ENCODE data around the gene EYA4.

DNA sequence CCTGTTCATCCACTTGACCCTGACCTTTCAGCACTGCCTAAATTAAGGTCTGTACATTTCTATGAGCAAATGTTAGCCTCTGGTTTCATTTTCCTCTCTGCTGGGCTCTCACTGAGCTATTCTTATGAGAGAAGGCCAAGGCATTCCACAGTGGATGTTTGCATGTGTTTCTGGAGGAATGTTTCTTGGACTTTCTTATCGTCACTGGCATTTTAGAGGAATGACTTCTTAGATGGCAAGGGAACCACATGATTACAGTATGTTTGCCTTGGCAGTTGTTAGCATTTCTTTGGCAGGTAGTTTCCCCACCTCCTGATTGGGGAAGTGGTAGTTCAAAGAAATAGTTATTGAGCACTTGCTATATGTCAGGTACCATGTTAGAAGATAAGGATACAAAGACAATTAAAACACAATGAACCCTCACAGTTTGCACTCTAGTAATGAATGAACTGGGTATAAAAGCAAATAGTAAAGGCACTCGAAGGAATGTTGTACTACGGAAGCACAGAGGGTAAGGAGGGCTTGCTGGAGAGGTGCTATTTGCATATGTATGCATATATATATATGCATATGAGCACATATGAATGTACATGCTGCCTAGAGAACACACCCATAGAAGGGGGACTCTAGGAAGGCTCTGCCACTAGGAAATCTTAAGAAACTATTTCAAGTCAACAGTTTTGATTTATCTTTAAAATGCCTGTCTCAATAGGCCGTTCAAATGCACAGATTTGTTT is 307.4 kb downstream of the EYA4 start:
- TF ChIP-seq TAF1 (IDR thresholded peaks at IDR 0.05; ENCODE audit: borderline replicate concordance, low read depth, low read length) (no peak), SIN3A (IDR thresholded peaks at IDR 0.05; ENCODE audit: borderline replicate concordance, low read depth, low read length) (no peak), POLR2AphosphoS5 (IDR thresholded peaks at IDR 0.05; ENCODE audit: low read depth, low read length) (no peak), CHD2 (IDR thresholded peaks at IDR 0.05; ENCODE audit: low read length, partially characterized antibody) (no peak), FOXM1 (IDR thresholded peaks at IDR 0.05; ENCODE audit: low read depth) (no peak), ELF1 (IDR thresholded peaks at IDR 0.05) (no peak), RXRA (IDR thresholded peaks at IDR 0.05; ENCODE audit: borderline replicate concordance, low read depth) (no peak), TEAD4 (IDR thresholded peaks at IDR 0.05; ENCODE audit: borderline replicate concordance, insufficient read depth) (no peak), EP300 (IDR thresholded peaks at IDR 0.05; ENCODE audit: borderline replicate concordance in 1 of 2, low read depth in 1 of 2, low read length in 1 of 2) (no peak), RAD21 (IDR thresholded peaks at IDR 0.05; ENCODE audit: low read length) (no peak), YY1 (IDR thresholded peaks at IDR 0.05; ENCODE audit: low read depth) (no peak)
- TF ChIP-seq, protein P1, sequence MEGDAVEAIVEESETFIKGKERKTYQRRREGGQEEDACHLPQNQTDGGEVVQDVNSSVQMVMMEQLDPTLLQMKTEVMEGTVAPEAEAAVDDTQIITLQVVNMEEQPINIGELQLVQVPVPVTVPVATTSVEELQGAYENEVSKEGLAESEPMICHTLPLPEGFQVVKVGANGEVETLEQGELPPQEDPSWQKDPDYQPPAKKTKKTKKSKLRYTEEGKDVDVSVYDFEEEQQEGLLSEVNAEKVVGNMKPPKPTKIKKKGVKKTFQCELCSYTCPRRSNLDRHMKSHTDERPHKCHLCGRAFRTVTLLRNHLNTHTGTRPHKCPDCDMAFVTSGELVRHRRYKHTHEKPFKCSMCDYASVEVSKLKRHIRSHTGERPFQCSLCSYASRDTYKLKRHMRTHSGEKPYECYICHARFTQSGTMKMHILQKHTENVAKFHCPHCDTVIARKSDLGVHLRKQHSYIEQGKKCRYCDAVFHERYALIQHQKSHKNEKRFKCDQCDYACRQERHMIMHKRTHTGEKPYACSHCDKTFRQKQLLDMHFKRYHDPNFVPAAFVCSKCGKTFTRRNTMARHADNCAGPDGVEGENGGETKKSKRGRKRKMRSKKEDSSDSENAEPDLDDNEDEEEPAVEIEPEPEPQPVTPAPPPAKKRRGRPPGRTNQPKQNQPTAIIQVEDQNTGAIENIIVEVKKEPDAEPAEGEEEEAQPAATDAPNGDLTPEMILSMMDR (IDR thresholded peaks at IDR 0.05), result no peak
- TF ChIP-seq, protein P2, sequence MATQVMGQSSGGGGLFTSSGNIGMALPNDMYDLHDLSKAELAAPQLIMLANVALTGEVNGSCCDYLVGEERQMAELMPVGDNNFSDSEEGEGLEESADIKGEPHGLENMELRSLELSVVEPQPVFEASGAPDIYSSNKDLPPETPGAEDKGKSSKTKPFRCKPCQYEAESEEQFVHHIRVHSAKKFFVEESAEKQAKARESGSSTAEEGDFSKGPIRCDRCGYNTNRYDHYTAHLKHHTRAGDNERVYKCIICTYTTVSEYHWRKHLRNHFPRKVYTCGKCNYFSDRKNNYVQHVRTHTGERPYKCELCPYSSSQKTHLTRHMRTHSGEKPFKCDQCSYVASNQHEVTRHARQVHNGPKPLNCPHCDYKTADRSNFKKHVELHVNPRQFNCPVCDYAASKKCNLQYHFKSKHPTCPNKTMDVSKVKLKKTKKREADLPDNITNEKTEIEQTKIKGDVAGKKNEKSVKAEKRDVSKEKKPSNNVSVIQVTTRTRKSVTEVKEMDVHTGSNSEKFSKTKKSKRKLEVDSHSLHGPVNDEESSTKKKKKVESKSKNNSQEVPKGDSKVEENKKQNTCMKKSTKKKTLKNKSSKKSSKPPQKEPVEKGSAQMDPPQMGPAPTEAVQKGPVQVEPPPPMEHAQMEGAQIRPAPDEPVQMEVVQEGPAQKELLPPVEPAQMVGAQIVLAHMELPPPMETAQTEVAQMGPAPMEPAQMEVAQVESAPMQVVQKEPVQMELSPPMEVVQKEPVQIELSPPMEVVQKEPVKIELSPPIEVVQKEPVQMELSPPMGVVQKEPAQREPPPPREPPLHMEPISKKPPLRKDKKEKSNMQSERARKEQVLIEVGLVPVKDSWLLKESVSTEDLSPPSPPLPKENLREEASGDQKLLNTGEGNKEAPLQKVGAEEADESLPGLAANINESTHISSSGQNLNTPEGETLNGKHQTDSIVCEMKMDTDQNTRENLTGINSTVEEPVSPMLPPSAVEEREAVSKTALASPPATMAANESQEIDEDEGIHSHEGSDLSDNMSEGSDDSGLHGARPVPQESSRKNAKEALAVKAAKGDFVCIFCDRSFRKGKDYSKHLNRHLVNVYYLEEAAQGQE (IDR thresholded peaks at IDR 0.05; ENCODE audit: low read depth, low read length), result no peak
- TF ChIP-seq, protein P3, sequence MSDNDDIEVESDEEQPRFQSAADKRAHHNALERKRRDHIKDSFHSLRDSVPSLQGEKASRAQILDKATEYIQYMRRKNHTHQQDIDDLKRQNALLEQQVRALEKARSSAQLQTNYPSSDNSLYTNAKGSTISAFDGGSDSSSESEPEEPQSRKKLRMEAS (IDR thresholded peaks at IDR 0.05; ENCODE audit: low read depth), result no peak
